ENCODE data around the gene PDE9A.
A peak's percentile ranks its signal among the peaks of the same experiment; 100 is the strongest.

Gene PDE9A

DNA sequence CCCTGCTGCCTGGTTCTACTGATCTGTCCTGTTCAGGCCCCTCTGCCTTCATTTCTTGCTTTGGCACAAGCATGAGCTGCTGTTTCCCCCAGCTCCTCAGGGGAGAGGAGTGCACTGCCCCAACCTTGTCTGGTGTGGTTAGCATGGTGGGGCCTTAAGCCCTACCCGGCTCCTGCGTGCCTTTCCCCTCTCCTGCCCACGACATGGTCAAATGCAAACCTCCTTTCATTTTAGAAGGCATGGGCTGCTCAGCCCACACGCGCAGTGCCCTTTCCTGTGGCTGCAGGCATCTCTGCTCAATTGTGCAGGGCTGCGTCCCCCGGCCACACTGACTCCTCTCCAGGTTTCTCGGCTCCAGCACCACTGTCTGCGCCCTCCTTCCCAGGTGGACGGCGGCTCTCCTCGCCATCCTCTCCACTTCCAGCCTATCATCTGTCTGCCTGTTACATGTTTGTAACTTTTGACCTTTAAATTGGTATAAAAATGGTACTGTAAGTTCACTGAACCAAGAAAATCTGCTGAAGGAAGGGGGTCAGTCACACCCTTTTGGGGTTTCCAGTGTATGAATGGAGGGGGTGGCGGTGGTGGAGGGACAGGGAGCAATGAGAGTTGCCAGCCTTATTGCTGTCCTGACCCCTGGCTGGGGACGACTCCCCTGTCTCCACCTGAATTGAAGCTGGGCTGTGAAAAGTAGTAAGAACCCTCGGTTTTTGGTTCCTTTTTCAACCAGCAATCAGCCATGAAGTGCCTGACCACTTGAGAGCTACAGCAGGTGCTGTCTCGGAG lies 5.1 kb downstream of the PDE9A start:
- no peak for DNase-seq

DNA sequence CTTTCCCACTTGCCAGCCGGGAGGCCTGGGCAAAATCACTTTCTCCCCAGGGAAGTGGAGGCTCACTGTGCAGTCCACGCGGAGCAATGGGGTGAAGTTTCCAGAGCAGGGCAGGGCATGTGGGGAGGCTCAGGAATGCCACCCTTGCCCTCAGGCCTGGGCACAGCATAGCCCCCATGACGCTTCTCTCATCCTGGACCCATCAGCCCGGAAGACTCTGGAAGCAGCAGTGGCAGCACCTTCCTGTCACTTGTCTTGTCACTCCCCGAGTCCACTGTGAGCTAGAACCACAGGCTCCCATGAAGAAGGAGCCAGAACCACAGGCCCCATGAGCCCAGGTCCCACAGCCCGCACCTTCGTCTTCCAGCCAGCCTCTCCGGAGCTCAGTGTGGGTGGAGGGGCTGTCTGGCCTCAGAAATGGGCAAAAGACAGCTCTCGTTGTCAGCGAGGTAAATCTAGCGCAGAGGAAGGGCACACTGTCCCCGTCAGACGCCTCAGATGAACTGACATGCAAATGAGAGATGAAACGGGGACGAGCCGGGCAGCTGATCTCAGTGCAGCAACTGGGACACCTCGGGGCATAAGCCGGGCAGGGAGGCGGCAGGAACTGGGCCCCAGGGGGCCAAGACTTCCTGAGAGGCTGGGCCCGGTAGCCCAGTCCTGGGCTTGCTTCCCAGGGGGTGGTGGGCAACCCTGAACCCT lies 6.1 kb downstream of the PDE9A start:
- DNase-seq = no peak

DNA sequence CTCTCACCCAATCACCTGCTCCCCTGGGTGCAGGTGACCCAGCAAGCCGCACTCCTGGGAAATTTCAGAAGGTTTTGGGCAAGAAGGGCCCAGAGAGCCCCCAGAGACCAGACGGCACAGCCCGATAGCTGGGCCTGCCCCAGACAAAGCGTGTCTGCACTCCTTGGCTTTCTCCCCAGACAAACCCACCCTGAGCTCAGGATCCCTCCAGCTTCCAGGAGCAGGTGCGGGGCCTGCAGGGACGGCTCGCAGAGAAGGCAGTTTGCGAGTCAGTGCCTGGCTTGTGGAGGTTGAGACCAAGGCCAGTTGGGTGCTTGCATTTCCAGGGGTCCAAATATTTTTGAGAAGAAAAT lies 6.7 kb downstream of the PDE9A start:
- DNase-seq = no peak

DNA sequence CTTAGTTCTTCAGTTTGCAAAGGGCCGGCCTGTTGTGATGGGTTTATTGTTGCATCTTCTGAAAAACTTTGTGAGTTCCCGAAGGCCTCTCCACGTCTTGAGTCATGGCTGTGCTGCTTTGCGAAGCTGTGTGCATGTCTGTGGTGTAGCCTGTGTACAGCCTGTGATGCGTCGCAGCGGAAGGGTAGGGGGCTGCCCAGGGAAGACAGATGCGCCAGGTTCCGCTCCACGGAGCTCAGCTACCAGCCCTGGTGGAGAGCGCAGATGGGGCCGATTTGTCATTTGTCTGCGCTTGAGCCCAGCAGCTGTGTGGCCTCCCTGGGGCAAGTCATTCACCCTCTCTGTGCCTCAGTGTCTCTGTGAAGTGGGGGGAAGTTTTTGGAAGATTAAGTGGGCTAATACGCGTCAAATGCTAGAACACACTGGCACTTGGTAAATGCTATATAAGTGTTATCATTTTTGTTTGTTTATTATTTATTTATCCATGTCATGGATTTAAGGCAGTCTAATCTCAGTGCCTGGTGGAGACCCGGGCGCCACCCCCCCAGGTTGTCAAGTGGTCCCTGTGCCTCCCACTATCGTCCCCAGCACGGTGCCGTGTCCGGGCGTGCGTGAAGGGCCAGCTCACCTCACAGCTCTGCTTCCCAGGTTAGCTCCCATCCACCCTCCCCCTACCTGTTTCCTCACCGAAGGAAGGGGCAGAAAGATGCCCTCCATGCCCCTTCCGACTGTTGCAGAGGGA lies 8.4 kb downstream of the PDE9A start:
- no peak for DNase-seq

DNA sequence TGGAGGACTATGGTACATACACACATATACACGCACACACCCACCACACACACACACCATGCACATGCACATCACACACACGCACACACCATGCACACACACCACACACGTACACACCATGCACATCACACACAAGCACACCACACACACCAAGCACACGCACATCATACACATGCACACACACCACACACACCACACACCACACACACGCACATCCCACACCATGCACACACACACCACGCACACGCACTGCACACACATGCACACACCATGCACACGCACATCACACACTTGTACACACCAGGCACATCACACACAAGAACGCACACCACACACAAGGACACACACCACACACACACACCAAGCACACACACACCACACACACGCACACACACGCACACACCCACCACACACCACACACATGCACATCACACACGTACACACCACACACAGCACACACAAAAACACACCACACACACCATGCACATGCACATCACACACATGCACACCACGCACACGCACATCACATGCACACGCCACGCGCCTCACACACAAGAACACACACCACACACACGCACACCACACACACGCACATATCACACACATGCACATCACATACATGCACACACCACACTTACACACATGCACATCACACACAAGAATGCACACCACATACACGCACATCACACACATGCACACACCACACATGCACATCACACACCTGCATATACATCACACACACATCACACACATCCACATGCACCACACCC lies 9.2 kb downstream of the PDE9A start:
- DNase-seq = no peak

DNA sequence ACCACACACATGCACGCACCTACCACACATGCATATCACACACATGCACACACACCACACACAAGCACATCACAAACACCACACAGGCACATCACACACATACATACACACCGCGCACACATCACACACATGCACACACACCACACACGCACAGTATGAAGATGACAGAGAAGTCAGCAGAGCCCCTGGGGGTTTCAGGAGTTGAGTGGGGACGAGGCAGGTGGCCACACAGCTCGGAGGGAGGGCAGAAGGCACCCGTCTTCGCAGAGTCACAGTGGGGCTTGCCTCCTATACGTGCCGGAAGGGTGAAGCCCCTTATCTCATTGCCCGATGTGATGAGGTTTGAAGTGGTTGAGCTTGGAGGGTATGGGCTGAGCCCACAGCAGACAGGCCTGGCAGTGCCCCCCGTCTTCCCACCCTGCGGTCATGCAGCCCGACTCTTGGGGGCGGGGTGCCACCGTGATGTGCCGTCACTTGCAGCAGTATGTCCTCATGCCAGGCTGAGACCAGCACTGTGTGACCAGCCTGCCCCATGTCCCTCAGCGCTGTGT lies 9.9 kb downstream of the PDE9A start:
- DNase-seq = no peak

DNA sequence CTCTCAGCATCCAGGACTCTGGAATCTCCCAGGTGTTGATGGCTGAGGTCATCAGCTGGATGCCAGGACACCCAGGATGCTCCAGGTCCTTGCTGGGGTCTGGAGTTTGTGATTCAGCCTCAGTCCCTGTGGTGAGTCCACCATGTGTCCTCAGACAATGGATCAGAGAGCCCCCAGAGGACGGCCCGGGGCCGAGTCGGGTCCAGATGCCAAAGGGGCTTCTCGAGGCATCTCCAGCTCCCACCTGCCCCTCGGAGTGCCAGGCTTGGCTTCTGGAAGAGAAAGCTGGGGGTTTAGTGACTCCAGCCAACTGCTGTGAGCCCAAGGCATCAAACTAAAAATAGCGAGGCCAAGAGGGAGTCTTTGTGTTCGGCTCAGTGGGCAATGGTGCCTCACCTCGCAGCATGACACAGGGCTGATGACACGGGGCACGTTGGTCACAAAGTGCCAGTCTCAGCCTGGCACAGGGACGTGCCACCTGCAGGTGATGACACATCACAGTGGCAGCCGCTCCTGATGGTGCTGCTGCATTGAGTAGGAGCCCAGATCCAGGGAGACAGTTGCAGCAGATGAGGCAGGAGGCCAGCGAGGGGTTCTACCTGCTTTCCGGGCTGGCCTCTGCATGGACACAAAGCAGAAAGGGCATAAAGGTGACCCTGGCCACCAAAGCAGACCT lies 10.6 kb downstream of the PDE9A start:
- DNase-seq = no peak

DNA sequence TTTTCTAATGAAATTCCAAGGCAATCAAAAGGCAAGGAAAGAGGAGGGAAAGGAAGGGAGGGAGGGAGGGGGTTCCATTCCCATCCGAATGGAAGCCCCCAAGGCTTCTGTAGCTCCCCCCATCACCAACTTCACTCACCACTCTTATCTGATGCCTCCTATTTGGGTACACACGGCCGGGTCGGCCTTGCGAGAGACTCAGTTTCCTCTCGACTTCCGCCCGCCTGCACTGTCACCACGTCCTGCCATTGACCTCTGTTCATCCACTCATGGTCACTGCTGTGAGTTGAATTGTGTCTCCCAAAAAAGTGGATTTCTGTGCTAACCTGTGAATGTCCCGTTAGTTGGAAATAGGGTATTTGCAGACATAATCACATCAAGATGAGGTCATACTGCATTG lies 11.2 kb downstream of the PDE9A start:
- DNase-seq = no peak

DNA sequence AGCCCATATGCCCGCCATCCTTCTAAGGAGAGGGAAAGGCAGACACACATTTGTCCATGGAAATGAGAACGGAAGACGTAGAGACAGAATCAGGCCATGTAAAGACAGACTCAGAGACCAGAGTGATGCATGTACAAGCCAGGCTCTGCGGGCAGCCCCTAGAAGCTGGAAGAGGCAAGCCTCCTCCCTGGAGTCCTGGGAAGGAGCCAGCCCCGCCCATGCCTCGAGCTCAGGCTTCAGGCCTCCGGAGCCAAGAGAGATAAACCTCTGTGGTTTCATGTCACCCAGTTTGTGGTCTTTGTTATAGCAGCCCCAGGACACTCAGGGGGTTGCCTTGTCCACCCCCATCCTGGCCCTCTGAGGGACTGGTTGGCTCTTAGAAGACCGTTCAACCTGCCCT lies 11.6 kb downstream of the PDE9A start:
- no peak for DNase-seq

DNA sequence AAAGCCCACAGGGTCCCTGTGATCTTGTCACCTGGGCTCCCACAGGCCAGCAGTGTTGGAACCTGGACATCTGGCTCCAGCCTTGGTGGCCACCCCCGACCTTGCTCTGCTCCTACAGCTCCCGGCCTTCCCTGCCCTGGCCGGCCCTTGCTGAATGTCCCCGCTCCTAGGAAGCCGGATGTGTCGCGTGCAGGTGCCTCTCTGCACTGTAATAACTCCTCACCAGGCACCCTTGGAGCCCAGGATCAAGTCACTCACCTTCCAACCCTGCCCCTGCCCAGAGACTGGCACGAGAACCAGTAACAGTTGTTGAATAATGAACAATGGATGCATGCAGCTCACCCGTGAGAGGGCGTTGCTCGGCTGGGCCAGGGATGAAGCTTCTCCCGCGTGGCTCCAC lies 12.1 kb downstream of the PDE9A start:
- DNase-seq = no peak

DNA sequence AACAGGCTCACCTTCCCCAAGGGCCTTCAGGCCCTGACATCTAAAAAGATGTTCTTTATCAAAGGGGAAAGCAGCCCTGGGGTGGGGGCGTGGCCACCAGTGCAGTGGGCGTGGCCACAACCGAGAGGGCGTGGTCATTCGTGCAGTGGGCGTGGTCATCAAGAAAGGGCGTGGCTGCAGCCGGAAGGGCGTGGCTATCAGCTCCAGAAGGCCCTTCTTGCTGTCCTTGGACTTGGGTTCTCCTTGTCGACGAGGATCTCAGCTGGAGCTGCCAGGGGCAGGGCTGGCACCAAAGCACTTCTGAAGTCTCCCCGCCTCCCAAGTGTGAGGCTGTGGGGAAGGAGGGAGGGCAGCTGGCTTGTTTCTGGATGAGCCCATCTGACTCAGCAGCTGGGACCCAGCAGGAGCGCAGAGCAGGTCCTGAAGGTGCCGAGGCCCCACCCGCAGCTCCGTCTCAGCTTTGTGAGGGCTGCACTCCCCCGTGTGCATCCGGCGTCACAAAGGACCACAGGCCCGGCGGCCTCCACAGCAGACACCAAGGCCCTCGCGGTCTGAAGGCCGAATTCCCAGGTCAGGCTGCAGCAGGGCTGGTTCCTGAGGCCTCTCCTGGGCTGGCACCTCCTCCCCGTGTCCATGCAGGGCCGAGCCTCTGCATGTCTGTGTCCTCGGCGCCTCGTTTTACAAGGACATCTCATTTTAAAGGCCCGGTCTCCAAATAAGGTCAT lies 12.8 kb downstream of the PDE9A start:
- peak; percentile 49 for DNase-seq

DNA sequence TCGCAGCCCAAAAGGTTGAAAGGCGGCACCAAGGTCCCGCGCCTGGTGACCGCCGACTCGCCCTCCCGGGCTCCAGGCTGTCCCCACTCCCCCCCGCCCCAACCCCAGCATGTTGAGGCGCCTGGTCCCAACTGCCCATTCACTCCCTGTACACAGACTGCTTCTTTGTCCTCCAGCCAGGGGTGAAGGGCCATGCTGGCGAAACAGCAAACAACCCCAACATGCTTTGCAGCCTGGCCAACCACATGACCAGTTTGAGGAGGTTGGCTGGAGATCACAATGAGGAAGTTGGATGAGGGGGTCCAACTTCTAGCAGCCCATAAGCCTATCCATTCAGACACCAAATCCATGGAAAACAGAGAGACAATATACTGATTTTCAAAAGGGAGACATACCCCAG lies 13.5 kb downstream of the PDE9A start:
- DNase-seq = no peak

DNA sequence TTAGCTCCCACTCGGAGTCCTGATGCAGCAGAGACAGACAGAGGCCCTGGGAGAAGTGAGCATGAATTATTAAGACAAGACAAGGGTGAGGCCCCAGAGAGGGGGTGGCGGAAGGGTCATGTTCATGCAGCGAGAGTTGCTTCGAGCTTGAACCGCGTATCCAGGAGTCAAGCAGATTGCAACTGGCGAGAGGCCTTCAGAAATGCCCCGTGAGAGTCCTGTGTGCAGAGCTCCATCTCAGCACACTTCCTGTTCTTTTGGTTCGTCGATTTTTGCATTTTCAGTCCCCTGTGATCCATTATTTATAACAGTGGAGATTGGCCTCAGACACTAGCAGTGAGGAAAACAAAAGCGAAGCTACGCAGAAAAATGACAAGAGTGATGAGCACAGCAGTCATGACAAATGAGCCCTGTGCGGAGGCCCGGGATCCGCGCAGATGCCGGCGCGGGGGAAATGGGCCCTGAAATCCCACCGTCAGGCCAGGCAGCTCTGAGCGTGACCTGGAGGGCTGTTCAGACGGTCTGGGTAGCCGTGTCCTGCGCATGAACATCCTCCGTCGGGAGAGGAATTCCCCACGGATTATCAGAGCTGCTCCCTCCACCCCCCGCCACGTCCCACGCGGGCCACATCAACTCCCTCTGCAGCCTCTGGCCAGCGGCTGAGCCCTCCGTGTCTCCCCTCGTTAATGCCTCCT lies 15.0 kb downstream of the PDE9A start:
- no peak for DNase-seq

DNA sequence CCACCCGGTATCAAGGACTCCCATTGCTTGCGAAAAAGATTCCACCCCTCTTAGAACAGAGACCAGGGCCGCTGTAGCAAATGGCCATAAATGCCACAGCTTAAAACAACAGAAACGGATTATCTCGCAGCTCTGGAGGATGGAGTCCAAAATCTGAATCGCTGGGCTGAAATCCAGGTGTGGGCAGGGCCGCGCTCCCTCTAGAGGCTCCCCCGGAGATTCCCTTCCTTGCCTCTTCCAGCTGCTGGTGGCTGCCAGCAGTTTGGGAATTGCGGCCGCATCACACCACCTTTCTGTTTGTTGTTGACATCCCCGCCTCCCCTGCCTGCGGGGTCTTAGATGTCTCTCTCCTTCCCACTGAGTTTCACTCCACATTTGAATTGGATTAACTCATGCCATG lies 15.6 kb downstream of the PDE9A start:
- DNase-seq = no peak

DNA sequence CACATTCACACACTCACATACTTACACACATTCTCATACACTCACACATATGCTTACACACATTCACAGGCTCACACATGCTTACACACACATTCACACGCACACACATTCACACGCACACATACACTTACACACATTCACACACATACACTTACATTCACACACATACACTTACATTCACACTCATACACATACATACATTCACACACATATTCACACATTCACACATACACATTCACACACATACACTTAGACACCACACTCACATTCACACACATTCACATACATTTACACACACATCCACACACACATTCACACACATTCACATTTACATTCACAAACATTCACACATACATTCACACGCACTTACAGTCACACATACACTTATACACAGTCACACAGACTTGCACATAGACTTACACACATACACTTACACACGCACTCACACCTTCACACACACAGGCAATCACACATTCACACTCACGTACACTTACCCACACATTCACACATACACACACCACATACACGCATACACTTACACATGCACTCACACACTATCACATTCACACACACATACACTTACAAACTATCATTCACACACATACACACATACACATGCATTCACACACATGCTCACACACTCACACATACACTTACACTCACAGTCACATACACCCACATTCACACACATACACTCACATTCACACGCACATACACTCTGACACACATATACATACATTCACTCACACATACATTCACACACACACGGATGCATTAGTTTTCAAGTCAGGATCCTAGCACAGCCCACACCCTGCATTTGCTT lies 16.8 kb downstream of the PDE9A start:
- no peak for DNase-seq

DNA sequence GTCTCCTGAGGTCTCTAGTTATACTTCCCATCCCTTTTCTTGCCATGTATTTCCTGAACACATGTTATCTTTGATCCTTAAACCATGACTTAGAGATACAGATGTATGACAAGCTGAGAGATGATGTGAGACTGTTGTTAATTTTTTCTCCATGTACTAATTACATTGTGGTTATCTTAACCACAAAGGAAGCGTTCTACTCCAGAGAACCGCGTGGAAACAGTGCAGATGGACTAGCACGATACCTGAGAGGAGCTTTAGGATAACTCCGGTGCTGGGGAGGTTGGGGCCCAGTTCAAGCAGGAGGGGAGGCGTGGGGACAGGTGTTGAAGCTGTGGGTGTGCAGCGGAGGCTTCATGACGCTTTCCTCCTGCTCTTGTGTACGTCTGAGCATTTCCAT lies 17.5 kb downstream of the PDE9A start:
- DNase-seq = no peak

DNA sequence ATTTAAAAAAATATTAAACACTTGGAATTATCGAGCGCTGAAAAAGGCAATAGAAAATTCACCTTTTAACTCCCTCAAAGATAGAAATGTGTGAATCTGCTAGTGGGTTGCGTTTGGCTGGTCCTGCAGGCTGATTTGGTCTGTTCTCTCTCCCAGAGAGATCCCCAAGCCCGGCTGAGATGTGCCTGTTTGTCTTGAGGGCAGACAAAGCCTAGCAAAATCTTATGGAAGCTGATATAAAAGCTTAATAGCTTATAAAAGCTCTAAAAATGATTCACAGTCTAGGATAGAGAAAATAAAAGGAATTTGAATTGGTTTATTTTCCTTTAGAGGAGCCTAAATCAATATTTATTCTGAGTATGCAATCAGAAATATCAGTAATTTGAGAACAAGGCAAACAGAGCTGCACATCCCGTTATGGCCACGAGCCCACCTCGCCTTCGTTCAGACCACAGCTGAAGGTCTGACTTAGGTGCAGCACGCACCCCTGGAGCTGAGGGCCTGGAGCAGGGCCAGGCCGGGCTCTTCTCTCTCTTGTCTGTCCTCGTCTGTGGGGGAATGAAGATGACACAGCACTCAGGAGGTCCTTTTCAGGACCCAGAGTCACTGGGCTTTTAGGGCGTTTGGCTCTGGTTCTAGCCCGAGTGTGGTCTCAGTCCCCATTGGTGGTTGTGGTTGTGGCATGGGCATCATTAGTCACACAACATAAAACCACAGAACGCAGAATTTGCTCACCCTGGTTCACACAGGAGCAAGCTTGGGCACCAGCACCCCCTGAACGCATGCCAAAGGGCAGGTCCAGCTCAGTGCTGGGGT lies 18.6 kb downstream of the PDE9A start:
- no peak for DNase-seq

DNA sequence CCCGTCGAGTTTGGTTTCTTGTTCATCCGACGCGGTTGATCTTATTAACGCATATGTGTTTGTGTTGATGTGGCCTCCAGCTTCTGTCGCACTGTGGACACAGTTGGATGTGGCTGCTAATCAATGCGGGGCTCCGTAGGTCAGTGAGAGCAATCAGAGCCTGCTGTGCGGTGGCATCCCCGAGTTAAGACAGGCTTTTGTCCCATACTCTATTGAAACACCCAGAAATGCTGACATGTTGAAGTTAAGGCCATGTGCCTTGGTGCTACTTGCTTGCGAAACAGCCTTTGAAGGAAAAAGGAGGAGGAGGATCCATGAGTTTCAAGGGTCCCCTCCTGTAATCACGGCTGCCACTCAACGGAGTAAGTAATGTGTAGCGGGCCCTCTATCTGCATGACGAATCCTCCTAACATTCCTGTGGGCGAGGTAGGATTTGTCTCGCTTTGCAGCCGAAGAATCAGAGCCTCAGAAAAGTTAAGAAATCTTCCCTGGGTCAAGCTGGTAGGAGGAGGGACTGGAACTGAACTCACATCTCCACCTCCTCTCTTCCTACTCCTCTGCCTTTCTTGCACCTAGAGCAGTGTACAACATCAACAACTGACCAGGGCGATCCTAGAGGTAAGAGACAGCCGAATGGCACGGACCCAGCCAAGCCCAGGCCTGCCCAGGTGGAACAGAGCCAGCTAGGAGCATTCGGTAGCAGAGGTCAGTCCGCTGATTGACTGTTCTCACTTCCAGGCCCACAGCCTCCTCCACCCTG lies 19.5 kb downstream of the PDE9A start:
- no peak for DNase-seq
